Uterus (tissue), 2 donors: ENCODE measurements around the gene HOXD1.

Source experiments
- POLR2A ChIP-seq, 2 donors: fragments of 450-650 bp; IDR thresholded peaks; one replicate each; pipeline ENCODE4 v1.6.1; 2016; ENCODE audit warnings: antibody characterized with exemption in 2 of 2, mild to moderate bottlenecking in 1 of 2, moderate library complexity in 1 of 2
- TF ChIP-seq, protein P1 (sequence below), 4 experiments: fragments of 200-600 bp in 2 of 4; fragments of 450-650 bp in 2 of 4; sonication (generic) in 2 of 4; IDR thresholded peaks; one replicate each; pipeline ENCODE4 v1.5.1; 2016 to 2019; ENCODE audit warnings: antibody characterized with exemption in 4 of 4, mild to moderate bottlenecking in 2 of 4, moderate library complexity in 1 of 4

DNA sequence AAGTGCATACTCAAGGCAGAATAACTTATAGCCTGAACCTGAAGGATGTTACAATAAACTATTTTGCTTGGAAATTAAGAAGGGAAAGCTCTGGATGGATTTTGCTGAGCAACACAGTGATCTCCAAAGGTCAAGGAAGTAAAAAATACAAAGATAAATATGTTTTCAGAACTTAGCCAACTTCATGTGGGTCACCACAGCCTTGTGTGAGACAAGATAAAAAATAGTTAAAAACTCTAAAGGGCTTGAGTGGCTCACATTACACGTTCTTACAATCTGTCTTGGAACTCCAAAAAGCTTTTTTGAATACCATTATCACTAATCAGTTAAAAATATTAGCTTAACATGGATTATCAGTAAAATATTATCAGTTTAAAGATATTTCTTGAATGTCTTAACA is 51.8 kb downstream of the HOXD1 start:
- no peak for TF ChIP-seq POLR2A (IDR thresholded peaks at IDR 0.05)
- TF ChIP-seq, protein P1, sequence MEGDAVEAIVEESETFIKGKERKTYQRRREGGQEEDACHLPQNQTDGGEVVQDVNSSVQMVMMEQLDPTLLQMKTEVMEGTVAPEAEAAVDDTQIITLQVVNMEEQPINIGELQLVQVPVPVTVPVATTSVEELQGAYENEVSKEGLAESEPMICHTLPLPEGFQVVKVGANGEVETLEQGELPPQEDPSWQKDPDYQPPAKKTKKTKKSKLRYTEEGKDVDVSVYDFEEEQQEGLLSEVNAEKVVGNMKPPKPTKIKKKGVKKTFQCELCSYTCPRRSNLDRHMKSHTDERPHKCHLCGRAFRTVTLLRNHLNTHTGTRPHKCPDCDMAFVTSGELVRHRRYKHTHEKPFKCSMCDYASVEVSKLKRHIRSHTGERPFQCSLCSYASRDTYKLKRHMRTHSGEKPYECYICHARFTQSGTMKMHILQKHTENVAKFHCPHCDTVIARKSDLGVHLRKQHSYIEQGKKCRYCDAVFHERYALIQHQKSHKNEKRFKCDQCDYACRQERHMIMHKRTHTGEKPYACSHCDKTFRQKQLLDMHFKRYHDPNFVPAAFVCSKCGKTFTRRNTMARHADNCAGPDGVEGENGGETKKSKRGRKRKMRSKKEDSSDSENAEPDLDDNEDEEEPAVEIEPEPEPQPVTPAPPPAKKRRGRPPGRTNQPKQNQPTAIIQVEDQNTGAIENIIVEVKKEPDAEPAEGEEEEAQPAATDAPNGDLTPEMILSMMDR (IDR thresholded peaks at IDR 0.05): no peak
